Activated CD8-positive, alpha-beta T cell treated with anti-CD3 and anti-CD28 coated beads for 36 hours (primary cell): ENCODE measurements around the gene FNIP1. TPM values are rescaled to one million over a fixed set of nuclear protein-coding genes. Genes with fewer than 3 reads are reported as not detected.

Source experiments
- ATAC-seq: fragments of 200-7000 bp; cut with Tn5 transposase; one replicate; pipeline ENCODE4 v1.10.0; 2021; ENCODE audit warnings: mild to moderate bottlenecking, moderate library complexity
- CTCF ChIA-PET: fragments of 350-600 bp; sonication (Branson Sonifier 250); formaldehyde crosslinking; loops from one replicate; lab custom pipeline; 2021; ENCODE audit warnings: antibody characterized with exemption; lab: Charles Lee
- POLR2A ChIA-PET: fragments of 350-600 bp; sonication (Branson Sonifier 250); formaldehyde crosslinking; loops from one replicate; lab custom pipeline; 2021; ENCODE audit warnings: antibody characterized with exemption; lab: Charles Lee
- DNase-seq: peaks from one replicate; pipeline ENCODE4 v3.0.0-alpha.2; 2020
- H3K27ac Mint-ChIP-seq: one replicate; pipeline ENCODE4 v1.8.0; 2021; ENCODE audit warnings: mild to moderate bottlenecking, mixed read lengths
- H3K27me3 Mint-ChIP-seq: one replicate; pipeline ENCODE4 v1.8.0; 2021; ENCODE audit warnings: mixed read lengths
- H3K36me3 Mint-ChIP-seq: one replicate; pipeline ENCODE4 v1.8.0; 2021; ENCODE audit warnings: low read depth, mixed read lengths
- H3K4me1 Mint-ChIP-seq: one replicate; pipeline ENCODE4 v1.8.0; 2021; ENCODE audit warnings: low read depth, mixed read lengths
- H3K4me3 Mint-ChIP-seq: one replicate; pipeline ENCODE4 v1.8.0; 2021; ENCODE audit warnings: mild to moderate bottlenecking, moderate library complexity, mixed read lengths
- H3K9me3 Mint-ChIP-seq: one replicate; pipeline ENCODE4 v1.8.0; 2021; ENCODE audit warnings: mixed read lengths
- intact Hi-C: fragments of 100-400 bp; cut with micrococcal nuclease; formaldehyde crosslinking; loops from one replicate; pipeline ENCODE4 v1.10.0; 2022
- total RNA-seq, 2 experiments: library from RNA; stranded (reverse); gene quantifications; one replicate each; pipeline ENCODE4 v1.2.3, GENCODE V29; 2021
- TF ChIP-seq, protein P1 (sequence below): fragments of 200-600 bp; IDR thresholded peaks from one replicate; pipeline ENCODE4 v1.8.0; 2022; ENCODE audit warnings: antibody characterized with exemption, mild to moderate bottlenecking

FNIP1 gene
- total RNA-seq, 2 experiments from 2014 or later, result 15.9 to 16.0 TPM

DNA sequence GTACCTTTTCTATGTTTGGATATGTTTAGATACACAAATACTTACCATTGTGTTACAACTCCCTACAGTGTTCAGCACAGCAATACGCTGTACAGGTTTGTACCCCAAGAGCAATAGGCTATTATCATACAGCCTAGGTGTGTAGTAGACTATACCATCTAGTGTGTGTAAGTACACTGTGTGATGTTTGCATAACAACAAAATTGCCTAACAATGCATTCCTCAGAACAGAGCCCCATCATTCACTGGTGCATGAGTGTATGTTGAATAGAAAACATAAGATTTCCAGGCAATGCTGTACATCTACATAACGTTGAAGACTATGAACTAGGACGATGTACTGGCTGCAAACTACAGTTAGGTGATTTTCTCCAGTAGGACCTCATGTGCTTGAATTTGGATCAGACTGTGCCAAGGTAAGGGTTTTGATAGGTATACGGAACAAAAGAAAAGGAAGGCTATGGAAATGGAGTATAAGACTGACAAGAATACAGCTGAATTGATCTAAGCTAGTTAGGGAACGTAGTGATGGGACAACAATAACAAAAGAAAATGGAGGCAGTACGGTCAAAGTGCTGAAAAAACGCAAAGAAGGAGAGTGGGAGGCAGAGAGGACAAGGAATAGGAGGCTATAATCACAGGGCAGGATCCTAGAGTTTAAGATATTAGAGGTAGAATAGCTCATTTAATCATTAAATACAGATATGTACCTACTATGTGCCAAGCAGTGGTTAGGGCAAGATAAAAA, 46.9 kb downstream of the FNIP1 start:
- no peak overlapping the region for H3K4me3 Mint-ChIP-seq
- TF ChIP-seq, protein P1, sequence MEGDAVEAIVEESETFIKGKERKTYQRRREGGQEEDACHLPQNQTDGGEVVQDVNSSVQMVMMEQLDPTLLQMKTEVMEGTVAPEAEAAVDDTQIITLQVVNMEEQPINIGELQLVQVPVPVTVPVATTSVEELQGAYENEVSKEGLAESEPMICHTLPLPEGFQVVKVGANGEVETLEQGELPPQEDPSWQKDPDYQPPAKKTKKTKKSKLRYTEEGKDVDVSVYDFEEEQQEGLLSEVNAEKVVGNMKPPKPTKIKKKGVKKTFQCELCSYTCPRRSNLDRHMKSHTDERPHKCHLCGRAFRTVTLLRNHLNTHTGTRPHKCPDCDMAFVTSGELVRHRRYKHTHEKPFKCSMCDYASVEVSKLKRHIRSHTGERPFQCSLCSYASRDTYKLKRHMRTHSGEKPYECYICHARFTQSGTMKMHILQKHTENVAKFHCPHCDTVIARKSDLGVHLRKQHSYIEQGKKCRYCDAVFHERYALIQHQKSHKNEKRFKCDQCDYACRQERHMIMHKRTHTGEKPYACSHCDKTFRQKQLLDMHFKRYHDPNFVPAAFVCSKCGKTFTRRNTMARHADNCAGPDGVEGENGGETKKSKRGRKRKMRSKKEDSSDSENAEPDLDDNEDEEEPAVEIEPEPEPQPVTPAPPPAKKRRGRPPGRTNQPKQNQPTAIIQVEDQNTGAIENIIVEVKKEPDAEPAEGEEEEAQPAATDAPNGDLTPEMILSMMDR, result no peak
- no peaks in the 10 kb centered on the region for H3K27me3 Mint-ChIP-seq
- peaks cover 40% of the 10 kb centered on the region for H3K4me1 Mint-ChIP-seq
- intact Hi-C loops, result no loop called here
- peaks cover 11% of the 10 kb centered on the region for H3K36me3 Mint-ChIP-seq
- ChIA-PET CTCF (interaction anchor here (0.8 to 1.3 kb wide), 3 partner anchors 9 to 313 kb away, joined by 3 to 4 read pairs (median 3); no protein-coding TSS in a partner anchor), POLR2A (no interaction called here)
- ATAC-seq (no peak), DNase-seq (no peak)
- no peak overlapping the region for H3K27ac Mint-ChIP-seq
- H3K9me3 Mint-ChIP-seq, result no peaks in the 10 kb centered on the region

- Mint-ChIP-seq H3K4me1 (peaks cover 35% of the 10 kb centered on the region), H3K27me3 (no peaks in the 10 kb centered on the region), H3K27ac (no peak overlapping the region), H3K36me3 (peaks cover 14% of the 10 kb centered on the region), H3K9me3 (no peaks in the 10 kb centered on the region), H3K4me3 (no peak overlapping the region)
- TF ChIP-seq, protein P1, result no peak
- DNase-seq (no peak), ATAC-seq (no peak)
- ChIA-PET CTCF (interaction anchor here (0.7 kb wide), 1 partner anchor 258 kb away, joined by 3 read pairs; no protein-coding TSS in a partner anchor), POLR2A (no interaction called here)
- intact Hi-C loops, result no loop called here
Observed at GRCh38 chr5:131749138-131749537, 47.7 kb downstream of the FNIP1 start.

GRCh38 chr5:131747180-131748105, 49.4 kb downstream of the FNIP1 start:
- DNase-seq (no peak), ATAC-seq (peak; percentile 92)
- Mint-ChIP-seq H3K36me3 (peaks cover 13% of the 10 kb centered on the region), H3K4me1 (peaks cover 35% of the 10 kb centered on the region), H3K4me3 (peak overlapping the region; percentile 51), H3K9me3 (no peaks in the 10 kb centered on the region), H3K27me3 (no peaks in the 10 kb centered on the region), H3K27ac (peak overlapping the region; percentile 92)
- ChIA-PET CTCF (no interaction called here), POLR2A (no interaction called here)
- TF ChIP-seq, protein P1, result no peak
- intact Hi-C loops, result no loop called here

DNA sequence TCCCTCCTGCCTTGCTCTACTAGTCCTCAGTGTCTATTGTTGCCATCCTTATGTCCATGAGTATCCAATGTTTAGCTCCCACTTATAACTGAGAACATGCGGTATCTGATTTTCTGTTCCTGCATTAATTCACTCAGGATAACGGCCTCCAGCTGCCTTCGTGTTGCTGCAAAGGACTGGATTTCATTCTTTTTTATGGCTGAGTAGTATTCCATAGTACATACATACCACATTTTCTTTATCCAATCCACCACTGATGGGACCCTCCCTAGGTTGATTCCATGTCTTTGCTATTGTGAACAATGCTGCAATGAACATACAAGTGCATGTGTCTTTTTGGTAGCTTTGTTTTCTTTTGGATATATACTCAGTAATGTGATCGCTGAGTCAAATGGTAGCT, 50.4 kb downstream of the FNIP1 start:
- ChIA-PET POLR2A (interaction anchor here (0.5 kb wide), 1 partner anchor 434 kb away, joined by 5 read pairs; no protein-coding TSS in a partner anchor), CTCF (no interaction called here)
- TF ChIP-seq, protein P1, result no peak
- ATAC-seq (no peak), DNase-seq (no peak)
- peaks cover 14% of the 10 kb centered on the region for H3K36me3 Mint-ChIP-seq
- H3K4me3 Mint-ChIP-seq, result no peak overlapping the region
- H3K4me1 Mint-ChIP-seq, result peaks cover 35% of the 10 kb centered on the region
- H3K27me3 Mint-ChIP-seq, result no peaks in the 10 kb centered on the region
- H3K9me3 Mint-ChIP-seq, result no peaks in the 10 kb centered on the region
- intact Hi-C loops, result no loop called here
- peak overlapping the region; percentile 92 for H3K27ac Mint-ChIP-seq
